Panc1 (cell line): ENCODE data around the gene PTRH2. TPM values are rescaled to one million over a fixed set of nuclear protein-coding genes. Genes with fewer than 3 reads are reported as not detected.
A peak's percentile ranks its signal among the peaks of the same experiment; 100 is the strongest.

ENCODE experiments used
- ATAC-seq: fragments of 200-7000 bp; cut with Tn5 transposase; 2 replicates; pipeline ENCODE4 v1.9.1; 2020; ENCODE audit warnings: mild to moderate bottlenecking, moderate library complexity
- BruUV-seq: library from RNA; stranded (reverse); fragments of 400-500 nt; replicated peaks from 2 replicates; lab custom pipeline; 2021; lab: Mats Ljungman, UMichigan
- CTCF ChIA-PET: fragments of 300-600 bp; sonication (Branson Sonifier 250); formaldehyde crosslinking; loops from one replicate; lab custom pipeline; 2022; ENCODE audit warnings: antibody characterized with exemption; lab: Charles Lee
- POLR2A ChIA-PET: fragments of 300-600 bp; sonication (Branson Sonifier 250); formaldehyde crosslinking; loops from one replicate; lab custom pipeline; 2022; ENCODE audit warnings: antibody characterized with exemption; lab: Charles Lee
- DNase-seq: peaks from one replicate; pipeline ENCODE4 v3.0.0-alpha.2; 2010; ENCODE audit warnings: low read depth, low spot score
- H3K27ac ChIP-seq: 2 replicates; pipeline ENCODE4 v1.5.1; 2011; ENCODE audit warnings: mild to moderate bottlenecking, low read length, inconsistent platforms
- H3K27me3 ChIP-seq: fragments of 200-500 bp; sonication (Bioruptor generic); 2 replicates; pipeline ENCODE4 v1.6.0; 2014; ENCODE audit warnings: low read length, inconsistent platforms; ENCODE audit not compliant: control insufficient read depth, insufficient read depth
- H3K36me3 ChIP-seq: fragments of 200-500 bp; sonication (Bioruptor generic); 2 replicates; pipeline ENCODE4 v1.5.1; 2014; ENCODE audit warnings: inconsistent platforms, mild to moderate bottlenecking, low read length, moderate library complexity; ENCODE audit not compliant: control insufficient read depth, insufficient read depth
- H3K4me1 ChIP-seq: 2 replicates; pipeline ENCODE4 v1.5.1; 2011; ENCODE audit warnings: inconsistent platforms, mild to moderate bottlenecking, low read length, moderate library complexity; ENCODE audit not compliant: control insufficient read depth, insufficient read depth
- H3K4me3 ChIP-seq, 2 experiments: 2 replicates each; pipeline ENCODE4 v1.5.1; 2011 to 2012; ENCODE audit warnings: low read depth in 2 of 2, low read length in 2 of 2, mild to moderate bottlenecking in 2 of 2, inconsistent platforms in 1 of 2, moderate library complexity in 1 of 2
- H3K9me3 ChIP-seq: fragments of 200-500 bp; sonication (Bioruptor generic); 2 replicates; pipeline ENCODE4 v1.5.1; 2014; ENCODE audit warnings: low read depth, mild to moderate bottlenecking, inconsistent platforms, low read length, moderate library complexity; ENCODE audit not compliant: control insufficient read depth, insufficient read depth
- CTCF ChIP-seq: fragments of 450-650 bp; IDR thresholded peaks from 2 replicates; pipeline ENCODE4 v1.5.1; 2017; ENCODE audit warnings: mild to moderate bottlenecking
- POLR2AphosphoS5 ChIP-seq: IDR thresholded peaks from 2 replicates; pipeline ENCODE4 v1.6.1; 2012; ENCODE audit warnings: mild to moderate bottlenecking, low read depth, low read length, moderate library complexity
- REST ChIP-seq, 2 experiments: IDR thresholded peaks; 2 replicates each; pipeline ENCODE4 v1.6.1; 2011 to 2012; ENCODE audit warnings: low read depth in 2 of 2, control low read depth in 1 of 2, low read length in 1 of 2, mild to moderate bottlenecking in 1 of 2, moderate library complexity in 1 of 2; ENCODE audit not compliant: insufficient read depth in 1 of 2
- SIN3A ChIP-seq: IDR thresholded peaks from 2 replicates; pipeline ENCODE4 v1.6.1; 2012; ENCODE audit warnings: low read depth, mild to moderate bottlenecking, low read length, moderate library complexity, borderline replicate concordance; ENCODE audit not compliant: insufficient read depth
- TCF7L2 ChIP-seq: IDR thresholded peaks from 2 replicates; pipeline ENCODE4 v1.6.1; 2011; ENCODE audit warnings: mild to moderate bottlenecking, low read depth, low read length, inconsistent platforms
- in situ Hi-C: cut with HindIII; loops from 2 replicates; pipeline ENCODE4 v1.10.0; 2016; ENCODE audit warnings: low sequenced_read_pairs, low pct_unique_long_range_greater_than_20kb
- intact Hi-C: fragments of 100-400 bp; cut with micrococcal nuclease; formaldehyde crosslinking; loops from one replicate; pipeline ENCODE4 v1.10.0; 2022; ENCODE audit not compliant: unreplicated experiment
- total RNA-seq: library from RNA; stranded (reverse); gene quantifications from one replicate; pipeline ENCODE4 v1.2.1, GENCODE V29; 2021; ENCODE audit not compliant: unreplicated experiment

Gene PTRH2
- total RNA-seq, 1 experiment from 2014 or later, result 40.2 TPM

GRCh38 chr17:59684967-59685366, 22.3 kb downstream of the PTRH2 start:
- ChIA-PET CTCF (no interaction called here), POLR2A (interaction anchor here (0.6 kb wide), 1 partner anchor 66 kb away, joined by 4 read pairs; no protein-coding TSS in a partner anchor)
- Histone ChIP-seq H3K9me3 (no peaks in the 10 kb centered on the region), H3K4me3 (no peak overlapping the region), H3K4me1 (peaks cover 19% of the 10 kb centered on the region), H3K27ac (no peak overlapping the region), H3K36me3 (peaks cover 85% of the 10 kb centered on the region), H3K27me3 (no peaks in the 10 kb centered on the region)
- no peak for DNase-seq
- in situ Hi-C loops (no loop called here), intact Hi-C loops (no loop called here)
- BruUV-seq, result no TSS peak
- TF ChIP-seq POLR2AphosphoS5, result no peak
- TF ChIP-seq REST (IDR thresholded peaks at IDR 0.05; ENCODE audit: insufficient read depth in 1 of 2, low read depth in 2 of 2, low read length in 1 of 2), result no peak
- TF ChIP-seq CTCF, result no peak
- TF ChIP-seq TCF7L2, result no peak
- no peak for TF ChIP-seq SIN3A
- no peak for ATAC-seq

GRCh38 chr17:59683283-59683682, 23.9 kb downstream of the PTRH2 start:
- ATAC-seq, result no peak; the same call in 1 of the 2 replicates
- intact Hi-C loops (no loop called here), in situ Hi-C loops (no loop called here)
- no peak overlapping the region for H3K4me3 ChIP-seq
- ChIA-PET POLR2A (interaction anchor here (0.6 kb wide), 1 partner anchor 46 kb away, joined by 4 read pairs; no protein-coding TSS in a partner anchor), CTCF (no interaction called here)
- H3K27ac ChIP-seq, result 0 out of 2 replicates have a peak overlapping the region, but pooled peaks have one; percentile 29
- H3K4me1 ChIP-seq, result peaks cover 19% of the 10 kb centered on the region
- no peak for DNase-seq
- TF ChIP-seq TCF7L2 (no peak), CTCF (no peak), POLR2AphosphoS5 (no peak), REST (IDR thresholded peaks at IDR 0.05; ENCODE audit: insufficient read depth in 1 of 2, low read depth in 2 of 2, low read length in 1 of 2) (no peak), SIN3A (no peak)
- no TSS peak for BruUV-seq
- peaks cover 83% of the 10 kb centered on the region for H3K36me3 ChIP-seq
- no peaks in the 10 kb centered on the region for H3K27me3 ChIP-seq
- H3K9me3 ChIP-seq, result no peaks in the 10 kb centered on the region
